GM18873 (cell line): ENCODE measurements around the gene ITGB1BP1.

Source experiments
- ATAC-seq: cut with Tn5 transposase; IDR thresholded peaks from one replicate; pipeline ENCODE4 v1.9.1; 2021; ENCODE audit warnings: mild to moderate bottlenecking, moderate library complexity, moderate number of reproducible peaks; ENCODE audit not compliant: unreplicated experiment, low FRiP score

The ITGB1BP1 gene

GRCh38 chr2:9355270-9355669, 68.1 kb downstream of the ITGB1BP1 start:
- no peak for ATAC-seq

- no peak for ATAC-seq
Observed at GRCh38 chr2:9354318-9354717, 69.0 kb downstream of the ITGB1BP1 start.
